GM12873 (cell line): Measurements from ENCODE around the gene NFAM1.

Experiments used
- TF ChIP-seq, protein P1 (sequence below): IDR thresholded peaks from 2 replicates; pipeline ENCODE4 v1.5.1; 2012; ENCODE audit warnings: low read depth, mild to moderate bottlenecking, moderate library complexity, low read length, control low read depth; ENCODE audit not compliant: insufficient read depth; ENCODE audit errors: missing control alignments

Gene NFAM1

DNA sequence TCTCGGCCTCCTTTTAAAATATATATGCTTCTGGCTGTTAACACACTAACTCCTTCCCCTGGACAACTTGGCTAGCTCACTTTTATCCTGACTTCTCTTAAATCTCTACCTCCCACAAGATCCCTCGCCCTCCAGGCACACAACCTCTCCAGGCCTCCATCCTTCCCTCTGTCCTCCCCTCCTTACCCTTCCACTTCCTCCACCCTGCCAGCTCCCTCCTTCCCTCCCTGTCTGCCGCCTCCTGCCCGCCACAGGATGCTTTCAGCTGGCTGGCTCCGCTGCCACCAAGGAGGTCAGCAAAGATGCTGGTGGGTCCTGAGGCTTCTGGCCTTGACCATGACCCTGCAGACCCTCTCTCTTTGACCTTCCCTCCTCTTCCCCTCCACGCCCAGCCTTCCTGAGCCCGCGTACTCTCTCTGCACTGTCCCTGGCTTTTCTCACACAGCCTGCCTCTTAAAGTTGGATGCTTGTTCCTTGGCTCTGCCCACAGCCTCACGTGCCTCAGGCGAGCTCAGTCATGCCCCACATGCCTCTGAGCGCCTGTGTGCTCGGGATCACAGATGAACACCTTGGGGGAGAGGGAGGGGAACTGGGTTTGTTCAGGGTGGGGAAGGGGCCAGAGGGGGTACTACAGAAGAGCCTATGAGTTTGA is 6.7 kb downstream of the NFAM1 start:
- TF ChIP-seq, protein P1, sequence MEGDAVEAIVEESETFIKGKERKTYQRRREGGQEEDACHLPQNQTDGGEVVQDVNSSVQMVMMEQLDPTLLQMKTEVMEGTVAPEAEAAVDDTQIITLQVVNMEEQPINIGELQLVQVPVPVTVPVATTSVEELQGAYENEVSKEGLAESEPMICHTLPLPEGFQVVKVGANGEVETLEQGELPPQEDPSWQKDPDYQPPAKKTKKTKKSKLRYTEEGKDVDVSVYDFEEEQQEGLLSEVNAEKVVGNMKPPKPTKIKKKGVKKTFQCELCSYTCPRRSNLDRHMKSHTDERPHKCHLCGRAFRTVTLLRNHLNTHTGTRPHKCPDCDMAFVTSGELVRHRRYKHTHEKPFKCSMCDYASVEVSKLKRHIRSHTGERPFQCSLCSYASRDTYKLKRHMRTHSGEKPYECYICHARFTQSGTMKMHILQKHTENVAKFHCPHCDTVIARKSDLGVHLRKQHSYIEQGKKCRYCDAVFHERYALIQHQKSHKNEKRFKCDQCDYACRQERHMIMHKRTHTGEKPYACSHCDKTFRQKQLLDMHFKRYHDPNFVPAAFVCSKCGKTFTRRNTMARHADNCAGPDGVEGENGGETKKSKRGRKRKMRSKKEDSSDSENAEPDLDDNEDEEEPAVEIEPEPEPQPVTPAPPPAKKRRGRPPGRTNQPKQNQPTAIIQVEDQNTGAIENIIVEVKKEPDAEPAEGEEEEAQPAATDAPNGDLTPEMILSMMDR, result no peak

DNA sequence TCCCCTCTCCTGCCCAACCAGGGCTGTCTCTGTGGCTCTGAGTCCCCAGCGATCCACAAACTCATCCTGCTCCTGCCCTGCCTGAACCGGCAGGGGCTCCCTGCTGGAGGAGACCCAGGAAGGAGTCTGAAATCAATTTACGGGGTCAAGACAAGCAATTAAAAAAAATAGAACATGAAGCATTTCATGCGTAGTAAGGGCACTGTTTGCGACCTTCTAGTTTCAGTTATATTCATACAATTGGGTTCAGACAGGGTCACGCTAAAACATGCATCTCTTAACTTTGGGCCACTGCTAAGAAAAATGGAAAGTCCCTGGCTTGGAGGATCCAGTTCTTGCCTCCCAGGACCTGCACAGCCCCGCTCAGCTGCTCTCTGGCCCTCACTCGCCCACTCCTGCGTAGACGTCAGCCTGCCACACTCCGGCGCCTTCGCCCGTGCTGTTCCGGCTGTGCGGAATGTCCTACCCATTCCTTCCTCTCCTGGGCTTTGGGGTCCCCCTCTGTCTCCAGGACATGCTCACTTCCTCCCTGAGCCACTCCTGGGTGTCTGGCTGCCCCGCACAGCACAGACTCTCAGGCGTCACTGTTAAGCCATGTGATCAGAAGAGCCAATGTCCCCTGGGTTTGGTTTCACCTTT is 12.8 kb downstream of the NFAM1 start:
- TF ChIP-seq, protein P1, result no peak

DNA sequence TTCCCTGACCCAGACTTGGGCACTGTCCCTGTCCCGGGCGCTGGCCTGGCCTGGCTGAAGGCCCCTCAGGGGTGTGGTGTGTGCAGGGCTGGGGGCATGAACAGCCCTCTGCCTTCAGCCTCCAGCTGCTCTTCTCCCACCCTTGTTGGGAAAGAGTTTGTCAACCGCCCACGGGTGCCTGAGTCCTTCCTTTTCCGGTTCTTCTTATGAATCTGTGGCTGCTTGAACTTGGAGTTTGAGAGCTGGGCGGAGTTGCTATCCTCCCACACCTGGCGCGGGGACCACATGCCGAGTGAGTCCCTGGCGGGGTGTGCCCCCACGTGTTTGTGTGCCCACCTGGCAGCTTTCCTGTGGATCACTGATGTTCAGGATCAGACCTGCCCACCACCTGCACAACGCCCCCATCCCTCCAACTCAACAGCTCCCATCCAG is 13.4 kb downstream of the NFAM1 start:
- TF ChIP-seq, protein P1, result no peak

DNA sequence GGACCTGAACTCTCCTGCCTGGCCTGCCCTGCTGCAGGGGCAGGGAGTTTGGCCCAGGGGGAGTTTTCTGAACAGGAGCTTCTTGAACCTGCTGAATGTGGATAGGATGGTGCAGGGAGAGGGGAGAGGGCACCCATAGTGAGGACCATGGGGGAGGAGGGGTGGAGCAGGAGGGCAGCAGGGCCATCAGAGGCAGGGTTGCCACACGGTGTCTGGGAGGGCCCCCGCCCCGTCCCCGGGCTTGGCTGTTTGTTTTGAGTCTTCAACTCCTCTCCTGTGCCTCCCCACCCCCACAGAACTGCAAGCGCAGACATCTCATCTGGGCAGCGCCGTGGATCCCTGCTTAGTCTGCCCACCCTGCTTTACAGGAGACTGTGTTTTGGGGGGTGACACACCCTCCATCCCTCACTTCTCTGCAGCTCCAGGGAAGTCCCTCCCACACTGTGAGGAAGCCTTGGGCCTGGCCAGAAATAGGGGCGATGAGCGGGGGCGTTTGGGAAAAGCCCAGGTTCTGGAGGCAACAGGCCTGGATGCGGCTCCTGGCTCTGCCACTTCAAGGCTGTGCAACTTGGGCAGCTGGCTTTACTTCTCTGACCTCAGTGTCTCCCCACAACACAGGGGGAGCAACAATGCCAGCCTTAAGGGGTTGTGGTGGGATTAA is 14.4 kb downstream of the NFAM1 start:
- TF ChIP-seq, protein P1, result no peak

DNA sequence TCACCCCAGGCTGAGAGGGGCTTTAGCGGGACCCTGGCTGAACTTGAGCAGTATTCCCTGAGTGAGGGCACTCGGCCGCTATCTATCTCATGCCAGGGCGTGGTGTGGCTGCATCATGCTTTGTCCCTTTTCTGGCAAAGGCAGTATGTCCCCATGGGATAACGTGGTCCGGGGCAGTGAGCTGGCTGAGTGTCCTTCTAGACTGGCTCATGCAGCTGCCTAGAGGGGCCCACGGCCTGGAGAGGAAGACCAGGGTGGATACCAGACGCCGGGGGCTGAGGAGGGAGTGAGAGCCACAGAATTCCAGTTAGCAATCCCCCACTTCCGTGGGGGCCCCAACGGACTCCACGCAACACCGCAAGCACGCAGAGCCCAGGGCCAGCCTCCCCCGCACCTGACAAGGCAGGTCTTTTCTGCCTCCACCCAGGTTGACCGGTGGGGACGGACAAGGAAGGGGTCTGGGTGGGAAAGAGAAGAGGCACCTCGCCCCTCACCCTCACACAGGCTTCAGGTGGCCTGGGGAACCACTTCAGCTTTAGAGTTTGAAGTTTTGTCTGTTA is 15.5 kb downstream of the NFAM1 start:
- TF ChIP-seq, protein P1, result no peak

DNA sequence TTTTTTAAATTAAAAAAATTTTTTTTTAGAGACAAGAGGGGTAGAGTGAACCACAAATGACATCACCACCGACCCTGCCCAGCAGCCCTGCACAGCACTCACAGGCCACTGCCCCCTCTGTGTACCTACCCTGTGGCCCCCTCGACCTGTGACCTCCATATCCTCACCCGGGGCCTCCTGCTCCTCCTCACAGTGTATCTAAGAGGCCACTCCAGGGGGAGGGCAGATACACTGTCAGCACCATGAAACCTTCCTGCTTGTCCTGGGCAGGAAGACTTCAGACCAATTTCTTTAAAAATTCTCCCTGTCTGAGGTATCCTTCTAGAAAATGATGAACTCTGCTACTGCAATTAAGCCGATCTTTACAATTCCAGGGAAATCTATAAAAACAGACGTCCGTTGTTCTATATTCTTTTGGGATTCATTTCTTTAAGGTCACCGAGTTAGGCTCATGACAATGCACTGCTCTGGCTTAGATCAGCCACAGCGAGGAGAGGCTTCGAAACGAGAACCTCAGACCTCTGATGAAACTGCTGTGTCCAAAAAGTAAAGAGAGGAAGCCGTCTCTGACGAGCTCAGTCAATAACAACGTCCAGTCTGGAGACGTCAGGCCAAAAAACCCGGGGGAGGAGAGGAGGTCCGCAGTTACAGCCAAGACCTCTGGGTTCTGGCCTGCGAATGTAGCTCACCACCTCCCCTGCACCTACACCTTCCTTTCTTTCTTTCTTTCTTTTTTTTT is 17.5 kb downstream of the NFAM1 start:
- TF ChIP-seq, protein P1, result no peak
